Measurements from ENCODE around the gene MT1B.
"Not testable (repeated sequence)": the region's sequence is repeated elsewhere in the genome, so short reads cannot be mapped to it uniquely, and the experiment has no call there.

The MT1B gene

GRCh38 chr16:56621665-56622445 is 29.8 kb upstream of the MT1B start:
- DNase-seq = not testable (repeated sequence)

- DNase-seq = not testable (repeated sequence)
These were observed 28.5 kb upstream of the MT1B start for GRCh38 chr16:56623184-56623583.

- DNase-seq = no peak
These were observed 28.0 kb upstream of the MT1B start for GRCh38 chr16:56623637-56624036.

- DNase-seq = peak; percentile 84
These were observed 26.3 kb upstream of the MT1B start, which contains the start of gene MT1E for GRCh38 chr16:56625140-56625942. MT1E (plus strand) TSS chr16:56625781; CDS start chr16:56625852, 71 bp downstream.

GRCh38 chr16:56625943-56626654 is 25.6 kb upstream of the MT1B start:
- no peak for DNase-seq

- no peak for DNase-seq
These were observed 25.0 kb upstream of the MT1B start for GRCh38 chr16:56626685-56627084.

GRCh38 chr16:56628486-56629350 is 23.0 kb upstream of the MT1B start:
- no peak for DNase-seq

- DNase-seq = no peak
These were observed 22.2 kb upstream of the MT1B start for GRCh38 chr16:56629531-56629930.

GRCh38 chr16:56630134-56630533 is 21.6 kb upstream of the MT1B start:
- no peak for DNase-seq

GRCh38 chr16:56631197-56631596 is 20.5 kb upstream of the MT1B start:
- DNase-seq = no peak

GRCh38 chr16:56631832-56632155 is 19.9 kb upstream of the MT1B start:
- no peak for DNase-seq

GRCh38 chr16:56632156-56632847 is 19.4 kb upstream of the MT1B start, which contains the start of gene MT1M:
MT1M (plus strand) TSS chr16:56632659; CDS start chr16:56632732, 73 bp downstream.
- no peak for DNase-seq

GRCh38 chr16:56632848-56633365 is 18.8 kb upstream of the MT1B start:
- DNase-seq = no peak

GRCh38 chr16:56633535-56633934 is 18.2 kb upstream of the MT1B start:
- no peak for DNase-seq

GRCh38 chr16:56634715-56635440 is 16.8 kb upstream of the MT1B start:
- no peak for DNase-seq

- no peak for DNase-seq
These were observed 16.2 kb upstream of the MT1B start for GRCh38 chr16:56635441-56635967.

- no peak for DNase-seq
These were observed 14.9 kb upstream of the MT1B start for GRCh38 chr16:56636616-56637413.

GRCh38 chr16:56637814-56638750 is 13.6 kb upstream of the MT1B start, which contains the start of gene MT1A:
MT1A (plus strand) TSS chr16:56638666; CDS start chr16:56638739, 73 bp downstream.
- DNase-seq = no peak

Data from activated CD8-positive, alpha-beta memory T cell treated with anti-CD3 and anti-CD28 coated beads for 24 hours (primary cell).